MCF 10A (cell line): ENCODE results near the gene KIF21A. TPM values are rescaled to one million over a fixed set of nuclear protein-coding genes. Genes with fewer than 3 reads are reported as not detected.
"Not testable (repeated sequence)": the region's sequence is repeated elsewhere in the genome, so short reads cannot be mapped to it uniquely, and the experiment has no call there.

ENCODE experiments used
- BruUV-seq: library from RNA; stranded (reverse); fragments of 400-500 nt; replicated peaks from 2 replicates; lab custom pipeline; 2021; lab: Mats Ljungman, UMichigan
- CTCF ChIA-PET: fragments of 300-600 bp; sonication (Branson Sonifier 250); formaldehyde crosslinking; extraction: SDS; loops from one replicate; lab custom pipeline; 2021; ENCODE audit warnings: antibody characterized with exemption, inconsistent platforms; lab: Yijun Ruan, JAX
- POLR2A ChIA-PET: fragments of 300-600, 350-650 bp; sonication (Branson Sonifier 250); formaldehyde crosslinking; extraction: SDS; loops from one replicate; lab custom pipeline; 2020; ENCODE audit warnings: antibody characterized with exemption, inconsistent platforms; lab: Yijun Ruan, JAX
- DNase-seq: peaks from one replicate; pipeline ENCODE4 v3.0.0-alpha.2; 2018; ENCODE audit not compliant: unreplicated experiment
- H3K27ac Mint-ChIP-seq: one replicate; pipeline ENCODE4 v1.8.0; 2022; ENCODE audit warnings: mild to moderate bottlenecking, low read depth, mixed read lengths; ENCODE audit not compliant: unreplicated experiment
- H3K27me3 Mint-ChIP-seq: one replicate; pipeline ENCODE4 v1.8.0; 2022; ENCODE audit warnings: mixed read lengths; ENCODE audit not compliant: insufficient read depth, unreplicated experiment
- H3K36me3 Mint-ChIP-seq: one replicate; pipeline ENCODE4 v1.8.0; 2022; ENCODE audit warnings: mild to moderate bottlenecking, moderate library complexity, mixed read lengths; ENCODE audit not compliant: insufficient read depth, unreplicated experiment
- H3K4me1 Mint-ChIP-seq: one replicate; pipeline ENCODE4 v1.8.0; 2022; ENCODE audit warnings: mixed read lengths; ENCODE audit not compliant: insufficient read depth, unreplicated experiment
- H3K4me3 Mint-ChIP-seq: one replicate; pipeline ENCODE4 v1.8.0; 2022; ENCODE audit warnings: mild to moderate bottlenecking, moderate library complexity, mixed read lengths; ENCODE audit not compliant: unreplicated experiment
- H3K9me3 Mint-ChIP-seq: one replicate; pipeline ENCODE4 v1.8.0; 2022; ENCODE audit warnings: mixed read lengths; ENCODE audit not compliant: unreplicated experiment
- intact Hi-C: fragments of 100-400 bp; cut with micrococcal nuclease; formaldehyde crosslinking; loops from 2 replicates; pipeline ENCODE4 v1.14.1; 2022
- total RNA-seq: library from RNA; stranded (reverse); gene quantifications from 2 replicates; pipeline ENCODE4 v1.2.3, GENCODE V29; 2022
- TF ChIP-seq, protein P1 (sequence below): fragments of 200-600 bp; IDR thresholded peaks from one replicate; pipeline ENCODE4 v1.8.0; 2022; ENCODE audit warnings: antibody characterized with exemption, mild to moderate bottlenecking; ENCODE audit not compliant: unreplicated experiment

KIF21A gene
- total RNA-seq, 1 experiment from 2014 or later: 53.8 TPM

DNA sequence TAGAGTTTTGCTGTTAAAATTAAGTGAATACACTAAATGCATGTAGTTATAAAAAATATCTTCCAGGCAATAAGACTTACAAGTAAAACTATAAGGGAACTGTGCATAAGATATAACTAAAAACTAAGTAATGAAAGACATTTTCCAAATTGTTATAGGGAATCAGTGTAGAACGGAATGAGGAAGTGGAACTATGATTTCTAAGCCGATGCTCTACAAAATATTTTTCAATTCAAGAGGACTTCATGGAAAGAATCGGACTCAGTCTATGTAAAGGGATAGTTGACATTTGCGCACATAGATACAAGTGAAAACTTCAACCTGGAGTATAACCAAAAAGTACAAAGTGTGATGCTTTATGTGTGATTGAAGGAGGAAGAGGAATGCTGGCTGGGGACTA lies 40.1 kb upstream of the KIF21A start:
- Mint-ChIP-seq H3K4me1 (no peaks in the 10 kb centered on the region), H3K4me3 (no peak overlapping the region), H3K27ac (no peak overlapping the region), H3K9me3 (no peaks in the 10 kb centered on the region), H3K27me3 (no peaks in the 10 kb centered on the region), H3K36me3 (no peaks in the 10 kb centered on the region)
- no peak for DNase-seq
- intact Hi-C loops: no loop called here
- ChIA-PET CTCF (interaction anchor here (0.6 kb wide), 1 partner anchor 39 kb away, joined by 3 read pairs; no protein-coding TSS in a partner anchor), POLR2A (no interaction called here)
- no TSS peak for BruUV-seq
- TF ChIP-seq, protein P1, sequence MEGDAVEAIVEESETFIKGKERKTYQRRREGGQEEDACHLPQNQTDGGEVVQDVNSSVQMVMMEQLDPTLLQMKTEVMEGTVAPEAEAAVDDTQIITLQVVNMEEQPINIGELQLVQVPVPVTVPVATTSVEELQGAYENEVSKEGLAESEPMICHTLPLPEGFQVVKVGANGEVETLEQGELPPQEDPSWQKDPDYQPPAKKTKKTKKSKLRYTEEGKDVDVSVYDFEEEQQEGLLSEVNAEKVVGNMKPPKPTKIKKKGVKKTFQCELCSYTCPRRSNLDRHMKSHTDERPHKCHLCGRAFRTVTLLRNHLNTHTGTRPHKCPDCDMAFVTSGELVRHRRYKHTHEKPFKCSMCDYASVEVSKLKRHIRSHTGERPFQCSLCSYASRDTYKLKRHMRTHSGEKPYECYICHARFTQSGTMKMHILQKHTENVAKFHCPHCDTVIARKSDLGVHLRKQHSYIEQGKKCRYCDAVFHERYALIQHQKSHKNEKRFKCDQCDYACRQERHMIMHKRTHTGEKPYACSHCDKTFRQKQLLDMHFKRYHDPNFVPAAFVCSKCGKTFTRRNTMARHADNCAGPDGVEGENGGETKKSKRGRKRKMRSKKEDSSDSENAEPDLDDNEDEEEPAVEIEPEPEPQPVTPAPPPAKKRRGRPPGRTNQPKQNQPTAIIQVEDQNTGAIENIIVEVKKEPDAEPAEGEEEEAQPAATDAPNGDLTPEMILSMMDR: no peak

DNA sequence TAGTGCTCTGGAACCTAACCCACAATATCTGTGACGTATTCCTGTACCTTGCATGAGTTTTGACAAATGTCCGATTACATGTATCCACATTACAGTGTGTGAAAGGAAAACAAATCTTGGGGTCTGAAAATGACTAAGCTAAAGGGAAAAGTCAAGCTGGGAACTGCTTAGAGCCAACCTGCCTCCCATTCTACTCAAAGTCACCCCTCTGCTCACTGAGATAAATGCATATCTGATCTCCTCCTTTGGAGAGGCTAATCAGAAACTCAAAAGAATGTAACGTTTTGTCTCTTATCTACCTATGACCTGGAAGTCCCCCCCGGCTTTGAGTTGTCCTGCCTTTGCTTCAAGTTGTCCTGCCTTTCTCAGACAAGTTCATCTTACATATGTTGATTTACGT lies 34.0 kb upstream of the KIF21A start:
- intact Hi-C loops: no loop called here
- TF ChIP-seq, protein P1: no peak
- H3K27me3 Mint-ChIP-seq: no peaks in the 10 kb centered on the region
- no peak overlapping the region for H3K27ac Mint-ChIP-seq
- no peaks in the 10 kb centered on the region for H3K4me1 Mint-ChIP-seq
- no peaks in the 10 kb centered on the region for H3K9me3 Mint-ChIP-seq
- no peak overlapping the region for H3K4me3 Mint-ChIP-seq
- no TSS peak for BruUV-seq
- no peaks in the 10 kb centered on the region for H3K36me3 Mint-ChIP-seq
- DNase-seq: no peak
- ChIA-PET CTCF (no interaction called here), POLR2A (no interaction called here)

DNA sequence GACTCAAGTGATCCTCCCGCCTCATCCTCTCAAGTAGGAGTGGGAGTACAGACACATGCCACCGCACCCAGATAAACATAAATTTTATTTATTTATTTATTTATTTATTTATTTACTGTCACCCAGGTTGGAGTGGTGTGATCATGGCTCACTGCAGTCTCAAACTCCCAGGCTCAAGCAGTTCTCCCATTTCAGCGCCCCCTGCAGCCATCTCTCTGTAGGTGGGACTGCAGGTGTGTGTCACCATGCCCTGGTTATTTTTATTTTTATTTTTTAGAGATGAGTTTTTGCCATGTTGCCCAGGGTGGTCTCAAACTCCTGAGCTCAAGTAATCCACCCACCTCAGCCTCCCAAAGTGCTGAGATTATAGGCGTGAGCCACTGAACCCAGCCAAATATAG lies 33.2 kb upstream of the KIF21A start:
- H3K4me1 Mint-ChIP-seq: no peaks in the 10 kb centered on the region
- BruUV-seq: no TSS peak
- POLR2A ChIA-PET: no interaction called here
- CTCF ChIA-PET: no interaction called here
- no peak for DNase-seq
- intact Hi-C loops: no loop called here
- TF ChIP-seq, protein P1: no peak
- H3K27me3 Mint-ChIP-seq: no peaks in the 10 kb centered on the region
- H3K36me3 Mint-ChIP-seq: no peaks in the 10 kb centered on the region
- H3K4me3 Mint-ChIP-seq: no peak overlapping the region
- H3K9me3 Mint-ChIP-seq: no peaks in the 10 kb centered on the region
- no peak overlapping the region for H3K27ac Mint-ChIP-seq

DNA sequence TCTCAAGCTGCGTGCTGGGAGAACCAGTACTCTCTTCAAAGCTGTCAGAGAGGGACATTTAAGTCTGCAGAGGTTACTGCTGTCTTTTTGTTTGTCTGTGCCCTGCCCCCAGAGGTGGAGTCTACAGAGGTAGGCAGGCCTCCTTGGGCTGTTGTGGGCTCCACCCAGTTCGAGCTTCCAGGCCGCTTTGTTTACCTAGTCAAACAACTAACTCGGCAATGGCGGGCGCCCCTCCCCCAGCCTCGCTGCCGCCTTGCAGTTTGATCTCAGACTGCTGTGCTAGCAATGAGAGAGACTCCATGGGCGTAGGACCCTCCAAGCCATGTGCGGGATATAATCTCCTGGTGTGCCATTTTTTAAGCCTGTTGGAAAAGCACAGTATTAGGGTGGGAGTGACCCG lies 32.2 kb upstream of the KIF21A start:
- DNase-seq, BruUV-seq, H3K4me3 Mint-ChIP-seq, H3K27ac Mint-ChIP-seq, H3K36me3 Mint-ChIP-seq, H3K9me3 Mint-ChIP-seq, CTCF ChIA-PET, intact Hi-C loops, H3K27me3 Mint-ChIP-seq, H3K4me1 Mint-ChIP-seq: not testable (repeated sequence)
- POLR2A ChIA-PET: interaction anchor here (1.5 kb wide), 1 partner anchor 9 kb away, joined by 3 read pairs; no protein-coding TSS in a partner anchor

DNA sequence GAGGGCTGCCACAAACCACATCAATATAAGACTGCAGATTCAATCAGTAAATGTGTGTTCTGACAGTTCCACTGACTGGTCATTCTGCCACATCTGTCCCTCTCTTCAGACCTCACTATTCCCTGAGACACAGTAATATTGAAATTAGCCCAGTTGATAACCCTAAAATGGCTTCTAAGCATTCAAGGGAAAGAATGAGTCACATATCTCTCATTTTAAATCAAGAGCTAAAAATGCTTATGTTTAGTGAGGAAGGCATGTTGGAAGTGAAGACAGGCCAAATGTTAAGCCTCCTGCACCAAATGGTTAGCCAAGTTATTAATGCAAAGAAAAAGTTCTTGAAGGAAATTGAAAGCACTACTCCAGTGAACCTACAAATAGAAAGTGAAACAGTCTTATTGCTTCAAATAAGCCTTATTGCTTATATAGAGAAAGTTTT lies 24.5 kb upstream of the KIF21A start:
- TF ChIP-seq, protein P1: no peak
- CTCF ChIA-PET: interaction anchor here (0.6 kb wide), 1 partner anchor 125 kb away, joined by 3 read pairs; no protein-coding TSS in a partner anchor

More for the DNA sequence above, 24.5 kb upstream of the KIF21A start:
- DNase-seq: no peak
- Mint-ChIP-seq H3K9me3 (no peaks in the 10 kb centered on the region), H3K27me3 (no peaks in the 10 kb centered on the region), H3K27ac (no peak overlapping the region), H3K36me3 (no peaks in the 10 kb centered on the region), H3K4me3 (no peak overlapping the region), H3K4me1 (peaks cover 13% of the 10 kb centered on the region)
- BruUV-seq: no TSS peak
- POLR2A ChIA-PET: no interaction called here
- intact Hi-C loops: no loop called here
